ENCODE results near the gene XKR8. TPM values are rescaled to one million over a fixed set of nuclear protein-coding genes. Genes with fewer than 3 reads are reported as not detected.
"Not testable (repeated sequence)": the region's sequence is repeated elsewhere in the genome, so short reads cannot be mapped to it uniquely, and the experiment has no call there.

XKR8 gene
- total and polyA plus RNA-seq, 8 donors, result 0.58 to 33.9 (median 5.2) TPM

DNA sequence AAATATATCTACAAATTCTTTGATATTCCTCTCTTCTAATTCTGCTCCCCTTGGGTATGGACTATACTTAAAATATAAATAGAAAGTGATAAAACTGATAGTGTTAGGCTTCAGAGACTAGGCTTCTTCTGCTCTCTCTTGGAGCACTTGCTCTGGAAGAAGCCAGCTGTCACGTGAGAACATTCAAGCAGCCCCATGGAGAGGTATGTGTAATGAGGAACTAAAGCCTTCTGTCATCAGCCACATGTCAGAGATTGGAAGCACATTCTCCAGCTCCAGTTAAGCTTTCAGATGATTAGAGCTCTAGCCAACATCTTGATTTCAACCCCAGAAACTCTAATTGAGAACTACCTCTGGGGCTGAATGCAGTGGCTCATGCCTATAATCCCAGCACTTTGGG, 34.3 kb downstream of the XKR8 start:
- no peak for DNase-seq
- H3K27me3 ChIP-seq, result no peaks in the 10 kb centered on the region
- intact Hi-C loops (cut with DNase I; ENCODE audit: low total_unique reads), result no loop called here

DNA sequence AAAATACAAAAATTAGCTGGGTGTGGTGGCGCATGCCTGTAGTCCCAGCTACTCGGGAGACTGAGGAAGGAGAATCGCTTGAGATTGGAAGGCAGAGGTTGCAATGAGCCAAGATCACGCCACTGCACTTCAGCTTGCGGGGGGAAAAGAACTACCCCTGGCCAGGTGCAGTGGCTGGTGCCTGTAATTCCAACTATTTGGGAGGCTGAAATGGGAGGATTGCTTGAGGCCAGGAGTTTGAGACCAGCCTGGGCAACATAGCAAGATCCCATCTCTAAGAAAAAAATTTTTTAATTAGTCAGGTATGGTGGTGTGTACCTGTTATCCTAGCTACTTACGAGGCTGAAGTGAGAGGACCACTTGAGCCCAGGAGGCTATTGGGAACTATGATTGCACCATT, 34.8 kb downstream of the XKR8 start:
- intact Hi-C loops (cut with DNase I; ENCODE audit: low total_unique reads); H3K4me3 ChIP-seq; H3K27ac ChIP-seq; DNase-seq; H3K27me3 ChIP-seq; H3K9me3 ChIP-seq: not testable (repeated sequence)
- WGBS, 5 donors, result 90 to 97% (median 96%) methylated on average over 6 of the region's 6 CpGs
- Histone ChIP-seq H3K36me3 (peaks cover 39 to 100% (median 100%) of the 10 kb centered on the region in 4 donors), H3K4me1 (peaks cover 0 to 10% (median 0%) of the 10 kb centered on the region in 4 donors)

More for the DNA sequence above, 34.3 kb downstream of the XKR8 start:
- TF ChIP-seq EP300 (IDR thresholded peaks at IDR 0.05), result no peak
- no peak for TF ChIP-seq POLR2AphosphoS5 (IDR thresholded peaks at IDR 0.05)
- H3K27ac ChIP-seq, result peak overlapping the region in 1 of 5 donors; percentile 50
- no peaks in the 10 kb centered on the region for H3K9me3 ChIP-seq
- 63 to 84% (median 68%) methylated on average over 1 of the region's 1 CpG for WGBS, 5 donors
- peaks cover 39 to 100% (median 100%) of the 10 kb centered on the region in 4 donors for H3K36me3 ChIP-seq
- H3K4me3 ChIP-seq, result no peak overlapping the region
- peaks cover 0 to 10% (median 0%) of the 10 kb centered on the region in 4 donors for H3K4me1 ChIP-seq

DNA sequence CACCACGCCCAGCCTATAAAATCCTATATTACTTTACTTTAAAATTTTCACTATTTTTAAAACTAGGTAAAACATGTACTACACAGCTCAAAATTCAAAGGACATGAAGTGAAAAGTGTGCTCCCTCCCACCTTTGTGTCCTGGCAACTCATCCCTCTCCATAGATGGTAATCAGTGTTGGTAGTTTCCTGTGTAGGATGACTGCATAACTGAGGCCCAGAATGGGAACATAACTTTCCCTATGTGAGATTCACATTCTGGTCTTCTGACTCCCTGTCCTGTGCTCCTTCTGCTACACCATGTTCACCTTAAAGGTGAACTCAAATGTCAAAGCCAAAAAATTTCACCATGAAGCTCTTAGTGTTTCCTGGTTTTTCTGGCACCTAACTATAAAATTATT, 39.3 kb downstream of the XKR8 start:
- Histone ChIP-seq H3K4me1 (no peaks in the 10 kb centered on the region), H3K27me3 (no peaks in the 10 kb centered on the region), H3K9me3 (no peaks in the 10 kb centered on the region), H3K4me3 (no peak overlapping the region), H3K27ac (no peak overlapping the region), H3K36me3 (peaks cover 50 to 99% (median 99%) of the 10 kb centered on the region in 4 donors)
- intact Hi-C loops (cut with DNase I; ENCODE audit: low total_unique reads), result no loop called here
- no peak for DNase-seq
- 89 to 98% (median 97%) methylated on average over 1 of the region's 1 CpG for WGBS, 5 donors
- TF ChIP-seq EP300 (IDR thresholded peaks at IDR 0.05), result no peak
- TF ChIP-seq POLR2AphosphoS5 (IDR thresholded peaks at IDR 0.05), result no peak
- TF ChIP-seq, protein P1, sequence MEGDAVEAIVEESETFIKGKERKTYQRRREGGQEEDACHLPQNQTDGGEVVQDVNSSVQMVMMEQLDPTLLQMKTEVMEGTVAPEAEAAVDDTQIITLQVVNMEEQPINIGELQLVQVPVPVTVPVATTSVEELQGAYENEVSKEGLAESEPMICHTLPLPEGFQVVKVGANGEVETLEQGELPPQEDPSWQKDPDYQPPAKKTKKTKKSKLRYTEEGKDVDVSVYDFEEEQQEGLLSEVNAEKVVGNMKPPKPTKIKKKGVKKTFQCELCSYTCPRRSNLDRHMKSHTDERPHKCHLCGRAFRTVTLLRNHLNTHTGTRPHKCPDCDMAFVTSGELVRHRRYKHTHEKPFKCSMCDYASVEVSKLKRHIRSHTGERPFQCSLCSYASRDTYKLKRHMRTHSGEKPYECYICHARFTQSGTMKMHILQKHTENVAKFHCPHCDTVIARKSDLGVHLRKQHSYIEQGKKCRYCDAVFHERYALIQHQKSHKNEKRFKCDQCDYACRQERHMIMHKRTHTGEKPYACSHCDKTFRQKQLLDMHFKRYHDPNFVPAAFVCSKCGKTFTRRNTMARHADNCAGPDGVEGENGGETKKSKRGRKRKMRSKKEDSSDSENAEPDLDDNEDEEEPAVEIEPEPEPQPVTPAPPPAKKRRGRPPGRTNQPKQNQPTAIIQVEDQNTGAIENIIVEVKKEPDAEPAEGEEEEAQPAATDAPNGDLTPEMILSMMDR (IDR thresholded peaks at IDR 0.05), result no peak
- no peak for TF ChIP-seq POLR2A (IDR thresholded peaks at IDR 0.05)

DNA sequence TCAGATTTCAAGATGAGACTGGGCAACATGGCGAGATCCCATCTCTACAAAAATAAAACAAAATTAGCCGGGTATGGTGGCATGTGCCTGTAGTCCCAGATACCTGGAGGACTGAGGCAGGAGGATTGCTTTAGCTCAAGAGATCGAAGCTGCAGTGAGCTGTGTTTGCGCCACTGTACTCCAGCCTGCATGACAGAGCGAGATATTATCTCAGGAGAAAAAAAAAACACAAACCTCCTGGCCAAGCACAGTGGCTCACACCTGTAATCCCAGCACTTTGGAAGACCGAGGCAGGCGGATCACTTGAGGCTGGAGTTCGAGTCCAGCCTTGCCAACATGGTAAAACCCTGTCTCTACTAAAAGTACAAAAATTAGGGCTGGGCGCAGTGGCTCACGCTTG, 42.8 kb downstream of the XKR8 start:
- Histone ChIP-seq H3K4me1 (no peaks in the 10 kb centered on the region), H3K27me3 (no peaks in the 10 kb centered on the region), H3K36me3 (peaks cover 40 to 98% (median 96%) of the 10 kb centered on the region in 4 donors), H3K4me3 (no peak overlapping the region), H3K27ac (no peak overlapping the region), H3K9me3 (no peaks in the 10 kb centered on the region)
- TF ChIP-seq POLR2AphosphoS5 (IDR thresholded peaks at IDR 0.05), result no peak
- no peak for TF ChIP-seq POLR2A (IDR thresholded peaks at IDR 0.05)
- TF ChIP-seq, protein P1 (IDR thresholded peaks at IDR 0.05), result no peak
- no peak for TF ChIP-seq EP300 (IDR thresholded peaks at IDR 0.05)
- WGBS, 5 donors, result 98 to 99% (median 98%) methylated on average over 10 of the region's 10 CpGs
- intact Hi-C loops (cut with DNase I; ENCODE audit: low total_unique reads), result no loop called here
- no peak for DNase-seq

DNA sequence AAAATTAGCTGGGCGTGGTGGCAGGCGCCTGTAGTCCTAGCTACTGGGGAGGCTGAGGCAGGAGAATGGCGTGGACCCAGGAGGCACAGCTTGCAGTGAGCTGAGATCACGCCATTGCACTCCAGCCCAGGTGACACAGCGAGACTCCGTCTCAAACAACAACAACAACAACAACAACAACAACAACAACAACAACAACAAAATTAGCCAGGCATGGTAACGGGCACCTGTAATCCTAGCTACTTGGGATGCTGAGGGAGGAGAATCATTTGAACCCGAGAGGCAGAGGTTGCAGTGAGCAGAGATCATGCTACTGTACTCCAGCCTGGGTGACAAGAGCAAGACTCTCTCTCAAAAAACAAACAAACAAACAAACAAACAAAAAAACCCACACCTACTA, 43.3 kb downstream of the XKR8 start:
- H3K27ac ChIP-seq; DNase-seq; H3K4me3 ChIP-seq; intact Hi-C loops (cut with DNase I; ENCODE audit: low total_unique reads); H3K4me1 ChIP-seq; H3K27me3 ChIP-seq; H3K9me3 ChIP-seq: not testable (repeated sequence)
- WGBS, 5 donors, result 94 to 98% (median 96%) methylated on average over 7 to 8 of the region's 8 CpGs
- peaks cover 34 to 92% (median 91%) of the 10 kb centered on the region in 4 donors for H3K36me3 ChIP-seq

DNA sequence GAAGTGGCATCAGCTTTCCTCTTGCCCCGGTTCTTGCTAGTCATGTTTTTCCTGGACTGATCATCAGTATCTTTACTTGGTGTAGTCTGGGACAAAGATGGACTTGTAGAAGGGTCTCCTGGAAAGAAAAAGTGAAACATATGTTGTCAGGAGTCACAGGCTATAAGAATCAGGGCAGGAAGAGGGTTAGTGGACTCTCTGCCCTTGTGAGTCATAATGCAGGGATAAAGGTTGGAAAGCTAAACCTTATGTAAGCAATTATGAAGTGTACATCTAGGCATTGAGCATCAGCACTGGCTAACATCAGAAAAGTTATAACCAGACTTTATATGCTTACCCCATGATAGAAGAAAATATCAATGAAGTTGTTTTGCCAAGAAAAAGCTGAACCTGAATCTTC, 51.2 kb downstream of the XKR8 start:
- no peaks in the 10 kb centered on the region for H3K4me1 ChIP-seq
- peaks cover 17 to 83% (median 77%) of the 10 kb centered on the region in 4 donors for H3K36me3 ChIP-seq
- H3K27ac ChIP-seq, result no peak overlapping the region
- WGBS, 5 donors, result 87 to 94% (median 92%) methylated on average over 1 of the region's 1 CpG
- H3K4me3 ChIP-seq, result no peak overlapping the region
- peak in 1 of 2 donors; percentile 6 for DNase-seq
- intact Hi-C loops (cut with DNase I; ENCODE audit: low total_unique reads), result no loop called here
- no peaks in the 10 kb centered on the region for H3K27me3 ChIP-seq
- no peaks in the 10 kb centered on the region for H3K9me3 ChIP-seq
- TF ChIP-seq, protein P1 (IDR thresholded peaks at IDR 0.05), result no peak
- TF ChIP-seq POLR2A (IDR thresholded peaks at IDR 0.05), result no peak
- no peak for TF ChIP-seq POLR2AphosphoS5 (IDR thresholded peaks at IDR 0.05)
- no peak for TF ChIP-seq EP300 (IDR thresholded peaks at IDR 0.05)
